Measurements from ENCODE around the gene ANKK1. TPM values are rescaled to one million over a fixed set of nuclear protein-coding genes. Genes with fewer than 3 reads are reported as not detected.

ANKK1 gene
- total RNA-seq, 1 donor from 2014 or later: 0.60 TPM

- Mint-ChIP-seq H3K4me3 (no peak overlapping the region), H3K9me3 (no peaks in the 10 kb centered on the region), H3K4me1 (no peaks in the 10 kb centered on the region), H3K27ac (no peak overlapping the region), H3K36me3 (ENCODE audit: low read depth) (no peaks in the 10 kb centered on the region), H3K27me3 (peaks cover 2% of the 10 kb centered on the region)
- no peak for DNase-seq
- CTCF ChIA-PET: no interaction called here
- no peak for ATAC-seq (ENCODE audit: low read depth)
- POLR2A ChIA-PET: no interaction called here
- intact Hi-C loops (cut with micrococcal nuclease): no loop called here
- no peak for TF ChIP-seq CTCF (IDR thresholded peaks at IDR 0.05)
Observed at GRCh38 chr11:113408206-113408605, 20.6 kb downstream of the ANKK1 start.

- ATAC-seq (ENCODE audit: low read depth) (no peak), DNase-seq (no peak)
- no peak overlapping the region for H3K4me3 Mint-ChIP-seq
- ChIA-PET CTCF (no interaction called here), POLR2A (no interaction called here)
- no peaks in the 10 kb centered on the region for H3K9me3 Mint-ChIP-seq
- H3K27me3 Mint-ChIP-seq: no peaks in the 10 kb centered on the region
- H3K4me1 Mint-ChIP-seq: no peaks in the 10 kb centered on the region
- no peak overlapping the region for H3K27ac Mint-ChIP-seq
- no peak for TF ChIP-seq CTCF (IDR thresholded peaks at IDR 0.05)
- no peaks in the 10 kb centered on the region for H3K36me3 Mint-ChIP-seq (ENCODE audit: low read depth)
- intact Hi-C loops (cut with micrococcal nuclease): no loop called here
Observed at GRCh38 chr11:113408887-113409286, 21.3 kb downstream of the ANKK1 start.

GRCh38 chr11:113409526-113409925 is 21.9 kb downstream of the ANKK1 start:
- no peak for DNase-seq
- Mint-ChIP-seq H3K4me1 (no peaks in the 10 kb centered on the region), H3K9me3 (no peaks in the 10 kb centered on the region), H3K27ac (no peak overlapping the region), H3K36me3 (ENCODE audit: low read depth) (no peaks in the 10 kb centered on the region), H3K27me3 (no peaks in the 10 kb centered on the region), H3K4me3 (no peak overlapping the region)
- ChIA-PET POLR2A (no interaction called here), CTCF (no interaction called here)
- intact Hi-C loops (cut with micrococcal nuclease): no loop called here
- TF ChIP-seq CTCF (IDR thresholded peaks at IDR 0.05): no peak
- no peak for ATAC-seq (ENCODE audit: low read depth)

- DNase-seq: no peak
- Mint-ChIP-seq H3K4me3 (no peak overlapping the region), H3K9me3 (no peaks in the 10 kb centered on the region), H3K4me1 (no peaks in the 10 kb centered on the region), H3K27me3 (peaks cover 3% of the 10 kb centered on the region), H3K27ac (no peak overlapping the region), H3K36me3 (ENCODE audit: low read depth) (no peaks in the 10 kb centered on the region)
- intact Hi-C loops (cut with micrococcal nuclease): no loop called here
- POLR2A ChIA-PET: no interaction called here
- no peak for TF ChIP-seq CTCF (IDR thresholded peaks at IDR 0.05)
- CTCF ChIA-PET: no interaction called here
- no peak for ATAC-seq (ENCODE audit: low read depth)
Observed at GRCh38 chr11:113410414-113411135, 23.0 kb downstream of the ANKK1 start.

GRCh38 chr11:113411536-113411935 is 24.0 kb downstream of the ANKK1 start:
- no peak for TF ChIP-seq CTCF (IDR thresholded peaks at IDR 0.05)
- POLR2A ChIA-PET: no interaction called here
- no peaks in the 10 kb centered on the region for H3K36me3 Mint-ChIP-seq (ENCODE audit: low read depth)
- DNase-seq: no peak
- H3K4me1 Mint-ChIP-seq: no peaks in the 10 kb centered on the region
- no peaks in the 10 kb centered on the region for H3K9me3 Mint-ChIP-seq
- intact Hi-C loops (cut with micrococcal nuclease): no loop called here
- H3K27ac Mint-ChIP-seq: no peak overlapping the region
- no peak overlapping the region for H3K4me3 Mint-ChIP-seq
- H3K27me3 Mint-ChIP-seq: peaks cover 3% of the 10 kb centered on the region
- CTCF ChIA-PET: no interaction called here
- no peak for ATAC-seq (ENCODE audit: low read depth)

All from activated B cell treated with CpG ODN at 0.5 μM for 24 hours (primary cell).